Gastroesophageal sphincter (tissue), 4 donors: ENCODE measurements around the gene ATP2C1. TPM values are rescaled to one million over a fixed set of nuclear protein-coding genes. Genes with fewer than 3 reads are reported as not detected.

ENCODE experiments used
- ATAC-seq: fragments of 150-250 bp; one replicate; pipeline ENCODE4 v1.9.1; 2016; ENCODE audit warnings: mild to moderate bottlenecking, moderate library complexity
- H3K27ac ChIP-seq, 4 donors: fragments of 200-600 bp; sonication (generic) in 3 of 4; 1 replicate in 3 of 4; 2 replicates in 1 of 4; pipeline ENCODE4 v1.5.1; 2016 to 2019
- H3K27me3 ChIP-seq: fragments of 200-600 bp; sonication (generic); one replicate; pipeline ENCODE4 v1.5.1; 2019
- H3K36me3 ChIP-seq, 2 donors: fragments of 200-600 bp; sonication (generic); one replicate each; pipeline ENCODE4 v1.5.1; 2019; ENCODE audit warnings: control low read depth in 1 of 2
- H3K4me1 ChIP-seq, 3 donors: fragments of 200-600 bp; sonication (generic); 1 replicate in 2 of 3; 2 replicates in 1 of 3; pipeline ENCODE4 v1.5.1; 2016 to 2019; ENCODE audit warnings: control low read depth in 2 of 3
- H3K4me3 ChIP-seq, 2 donors: fragments of 200-600 bp; sonication (generic); one replicate each; pipeline ENCODE4 v1.5.1; 2019; ENCODE audit warnings: mild to moderate bottlenecking in 1 of 2, moderate library complexity in 1 of 2
- H3K9me3 ChIP-seq, 3 donors: fragments of 200-600 bp; sonication (generic); one replicate each; pipeline ENCODE4 v1.5.1; 2017 to 2019; ENCODE audit warnings: control low read depth in 2 of 3
- CTCF ChIP-seq, 4 experiments: fragments of 200-600 bp in 2 of 4; fragments of 450-650 bp in 2 of 4; sonication (generic) in 1 of 4; IDR thresholded peaks; one replicate each; pipeline ENCODE4 v1.5.1; 2017 to 2019; ENCODE audit warnings: antibody characterized with exemption in 4 of 4, mild to moderate bottlenecking in 2 of 4, moderate library complexity in 2 of 4
- EP300 ChIP-seq: sonication (generic); formaldehyde crosslinking; IDR thresholded peaks from one replicate; pipeline ENCODE4 v1.6.1; 2017; ENCODE audit warnings: antibody characterized with exemption, mild to moderate bottlenecking
- POLR2A ChIP-seq, 2 donors: fragments of 450-650 bp; IDR thresholded peaks; one replicate each; pipeline ENCODE4 v1.6.1; 2017; ENCODE audit warnings: antibody characterized with exemption in 2 of 2, mild to moderate bottlenecking in 2 of 2, moderate library complexity in 1 of 2
- POLR2AphosphoS5 ChIP-seq: sonication (generic); formaldehyde crosslinking; IDR thresholded peaks from one replicate; pipeline ENCODE4 v1.6.1; 2017; ENCODE audit warnings: antibody characterized with exemption
- WGBS, 2 donors: methylation state at CpG; one replicate each; pipeline ENCODE4 v1.1.5; 2018; ENCODE audit warnings: low coverage in 1 of 2; 5-methylcytosine and 5-hydroxymethylcytosine counted together
- total RNA-seq, 4 donors: library from RNA; depleted of rRNA; stranded (reverse); fragments of >200 nt; gene quantifications; one replicate each; pipeline ENCODE4 v1.1.0, GENCODE V29; 2016

The ATP2C1 gene
- total RNA-seq, 4 donors from 2014 or later, result 36.7 to 56.6 (median 44.8) TPM

- no peaks in the 10 kb centered on the region for H3K4me1 ChIP-seq
- H3K4me3 ChIP-seq, result no peak overlapping the region
- H3K9me3 ChIP-seq, result peaks cover 0 to 10% (median 0%) of the 10 kb centered on the region in 3 donors
- H3K27me3 ChIP-seq, result no peaks in the 10 kb centered on the region
- ATAC-seq, result no peak
- WGBS, 2 donors, result 50 to 69% methylated on average over 2 of the region's 2 CpGs
- TF ChIP-seq POLR2A (IDR thresholded peaks at IDR 0.05), result no peak
- TF ChIP-seq POLR2AphosphoS5, result no peak
- H3K36me3 ChIP-seq, result peaks cover 0 to 79% of the 10 kb centered on the region in 2 donors
- H3K27ac ChIP-seq, result no peak overlapping the region
Measured at GRCh38 chr3:130950124-130950523, 56.2 kb downstream of the ATP2C1 start.

GRCh38 chr3:130950641-130951040 is 56.8 kb downstream of the ATP2C1 start:
- H3K27me3 ChIP-seq, result no peaks in the 10 kb centered on the region
- H3K4me1 ChIP-seq, result no peaks in the 10 kb centered on the region
- ATAC-seq, result no peak
- TF ChIP-seq POLR2AphosphoS5 (no peak), EP300 (no peak), CTCF (IDR thresholded peaks at IDR 0.05) (no peak), POLR2A (IDR thresholded peaks at IDR 0.05) (no peak)
- H3K4me3 ChIP-seq, result no peak overlapping the region
- H3K27ac ChIP-seq, result no peak overlapping the region
- peaks cover 0 to 10% (median 0%) of the 10 kb centered on the region in 3 donors for H3K9me3 ChIP-seq
- H3K36me3 ChIP-seq, result peaks cover 0 to 79% of the 10 kb centered on the region in 2 donors

GRCh38 chr3:130955481-130955880 is 61.6 kb downstream of the ATP2C1 start:
- H3K27ac ChIP-seq, result no peak overlapping the region
- H3K4me1 ChIP-seq, result no peaks in the 10 kb centered on the region
- no peaks in the 10 kb centered on the region for H3K9me3 ChIP-seq
- no peak for ATAC-seq
- TF ChIP-seq CTCF (IDR thresholded peaks at IDR 0.05) (no peak), EP300 (no peak), POLR2AphosphoS5 (no peak), POLR2A (IDR thresholded peaks at IDR 0.05) (no peak)
- H3K36me3 ChIP-seq, result peaks cover 0 to 73% of the 10 kb centered on the region in 2 donors
- H3K27me3 ChIP-seq, result no peaks in the 10 kb centered on the region
- WGBS, 2 donors, result 77 to 86% methylated on average over 3 to 5 of the region's 5 CpGs
- no peak overlapping the region for H3K4me3 ChIP-seq

GRCh38 chr3:130956281-130956680 is 62.4 kb downstream of the ATP2C1 start:
- WGBS, 2 donors, result 88% methylated on average over 1 of the region's 1 CpG
- no peaks in the 10 kb centered on the region for H3K27me3 ChIP-seq
- no peak for ATAC-seq
- H3K36me3 ChIP-seq, result peaks cover 0 to 81% of the 10 kb centered on the region in 2 donors
- H3K4me3 ChIP-seq, result no peak overlapping the region
- H3K27ac ChIP-seq, result no peak overlapping the region
- no peak for TF ChIP-seq POLR2AphosphoS5
- no peaks in the 10 kb centered on the region for H3K9me3 ChIP-seq
- H3K4me1 ChIP-seq, result no peaks in the 10 kb centered on the region

GRCh38 chr3:130956721-130957120 is 62.8 kb downstream of the ATP2C1 start:
- ATAC-seq, result no peak

More at GRCh38 chr3:130956721-130957120, 62.8 kb downstream of the ATP2C1 start:
- WGBS, 2 donors, result 74 to 83% methylated on average over 3 of the region's 3 CpGs
- TF ChIP-seq EP300 (no peak), POLR2A (IDR thresholded peaks at IDR 0.05) (no peak), POLR2AphosphoS5 (no peak), CTCF (IDR thresholded peaks at IDR 0.05) (no peak)
- Histone ChIP-seq H3K9me3 (no peaks in the 10 kb centered on the region), H3K36me3 (peaks cover 0 to 84% of the 10 kb centered on the region in 2 donors), H3K4me1 (no peaks in the 10 kb centered on the region), H3K4me3 (no peak overlapping the region), H3K27ac (no peak overlapping the region), H3K27me3 (no peaks in the 10 kb centered on the region)
